ENCODE measurements around the gene OSBPL10.

Gene OSBPL10

GRCh38 chr3:31772272-31772671, 208.8 kb downstream of the OSBPL10 start:
- DNase-seq (ENCODE audit: low read depth) = no peak

GRCh38 chr3:31770822-31771326, 210.2 kb downstream of the OSBPL10 start:
- no peak for DNase-seq (ENCODE audit: low read depth)

GRCh38 chr3:31768479-31769125, 212.5 kb downstream of the OSBPL10 start:
- DNase-seq (ENCODE audit: low read depth) = peak; percentile 40

GRCh38 chr3:31767920-31768319, 213.1 kb downstream of the OSBPL10 start:
- no peak for DNase-seq (ENCODE audit: low read depth)

GRCh38 chr3:31766669-31767068, 214.4 kb downstream of the OSBPL10 start:
- DNase-seq (ENCODE audit: low read depth) = no peak

- DNase-seq (ENCODE audit: low read depth) = no peak
These were observed 215.2 kb downstream of the OSBPL10 start for GRCh38 chr3:31765871-31766270.

- no peak for DNase-seq (ENCODE audit: low read depth)
These were observed 217.3 kb downstream of the OSBPL10 start for GRCh38 chr3:31763731-31764130.

- no peak for DNase-seq (ENCODE audit: low read depth)
These were observed 218.1 kb downstream of the OSBPL10 start for GRCh38 chr3:31762888-31763351.

- no peak for DNase-seq (ENCODE audit: low read depth)
These were observed 218.8 kb downstream of the OSBPL10 start for GRCh38 chr3:31762097-31762764.

GRCh38 chr3:31760654-31761053, 220.4 kb downstream of the OSBPL10 start:
- no peak for DNase-seq (ENCODE audit: low read depth)

- DNase-seq (ENCODE audit: low read depth) = no peak
These were observed 222.6 kb downstream of the OSBPL10 start for GRCh38 chr3:31758322-31758965.

GRCh38 chr3:31755926-31756658, 225.0 kb downstream of the OSBPL10 start:
- DNase-seq (ENCODE audit: low read depth) = no peak

GRCh38 chr3:31754575-31755278, 226.3 kb downstream of the OSBPL10 start:
- DNase-seq (ENCODE audit: low read depth) = no peak

GRCh38 chr3:31753050-31753425, 228.0 kb downstream of the OSBPL10 start:
- DNase-seq (ENCODE audit: low read depth) = no peak

GRCh38 chr3:31752305-31753049, 228.6 kb downstream of the OSBPL10 start:
- DNase-seq (ENCODE audit: low read depth) = no peak

GRCh38 chr3:31750341-31750740, 230.7 kb downstream of the OSBPL10 start:
- no peak for DNase-seq (ENCODE audit: low read depth)

GRCh38 chr3:31748933-31749295, 232.1 kb downstream of the OSBPL10 start:
- DNase-seq (ENCODE audit: low read depth) = no peak

GRCh38 chr3:31748281-31748932, 232.7 kb downstream of the OSBPL10 start:
- no peak for DNase-seq (ENCODE audit: low read depth)

GRCh38 chr3:31747785-31748184, 233.3 kb downstream of the OSBPL10 start:
- DNase-seq (ENCODE audit: low read depth) = no peak

GRCh38 chr3:31744913-31745312, 236.1 kb downstream of the OSBPL10 start:
- DNase-seq (ENCODE audit: low read depth) = no peak

Measured in activated T-cell treated with anti-CD3 and anti-CD28 coated beads for 24 hours (primary cell).